Testis (tissue), 3 donors: ENCODE data around the gene ERCC3. TPM values are rescaled to one million over a fixed set of nuclear protein-coding genes. Genes with fewer than 3 reads are reported as not detected.

Source experiments
- DNase-seq: peaks from one replicate; pipeline ENCODE4 v3.0.0-alpha.2; 2019
- H3K27ac ChIP-seq, 2 donors: fragments of 200-600 bp; sonication (generic); one replicate each; pipeline ENCODE4 v1.5.1; 2019
- H3K27me3 ChIP-seq: fragments of 200-600 bp; sonication (generic); one replicate; pipeline ENCODE4 v1.5.1; 2019
- H3K36me3 ChIP-seq: fragments of 200-600 bp; sonication (generic); one replicate; pipeline ENCODE4 v1.5.1; 2017; ENCODE audit warnings: low read depth; ENCODE audit errors: missing control alignments
- H3K4me1 ChIP-seq: fragments of 200-600 bp; sonication (generic); one replicate; pipeline ENCODE4 v1.5.1; 2019
- H3K4me3 ChIP-seq, 2 donors: fragments of 200-600 bp; sonication (generic); one replicate each; pipeline ENCODE4 v1.5.1; 2017 to 2019
- H3K9me3 ChIP-seq: fragments of 200-600 bp; sonication (generic); one replicate; pipeline ENCODE4 v1.5.1; 2017
- POLR2A ChIP-seq: fragments of 450-650 bp; IDR thresholded peaks from one replicate; pipeline ENCODE4 v1.6.1; 2017; ENCODE audit warnings: antibody characterized with exemption, mild to moderate bottlenecking, moderate library complexity
- WGBS, 2 donors: methylation state at CpG; one replicate each; pipeline ENCODE4 v1.1.5; 2018; 5-methylcytosine and 5-hydroxymethylcytosine counted together
- intact Hi-C: fragments of 100-400 bp; cut with DNase I; formaldehyde crosslinking; loops from one replicate; pipeline ENCODE4 v1.15.1; 2023; ENCODE audit warnings: low total_unique reads
- polyA plus RNA-seq: library from polyadenylated mRNA; stranded (reverse); fragments of 350-450 nt; fragmentation: Illumina TruSeq; extraction: RNeasy Lipid Tissue Mini Kit (QIAGEN cat#74804); gene quantifications from one replicate; pipeline ENCODE4 v1.2.3, GENCODE V29; 2014; ENCODE audit warnings: low read depth, low replicate concordance; ENCODE audit not compliant: insufficient read depth
- total RNA-seq, 2 donors: library from RNA; depleted of rRNA; stranded (reverse); fragments of >200 nt; gene quantifications; one replicate each; pipeline ENCODE4 v1.2.3, GENCODE V29; 2016
- TF ChIP-seq, protein P1 (sequence below), 3 experiments: fragments of 450-650 bp in 2 of 3; fragments of 200-600 bp in 1 of 3; sonication (generic) in 1 of 3; IDR thresholded peaks; one replicate each; pipeline ENCODE4 v1.5.1; 2016 to 2019; ENCODE audit warnings: antibody characterized with exemption in 3 of 3, mild to moderate bottlenecking in 2 of 3, moderate library complexity in 1 of 3

Gene ERCC3
- total and polyA plus RNA-seq, 3 donors from 2014 or later, result 78.2 to 87.5 (median 81.2) TPM

DNA sequence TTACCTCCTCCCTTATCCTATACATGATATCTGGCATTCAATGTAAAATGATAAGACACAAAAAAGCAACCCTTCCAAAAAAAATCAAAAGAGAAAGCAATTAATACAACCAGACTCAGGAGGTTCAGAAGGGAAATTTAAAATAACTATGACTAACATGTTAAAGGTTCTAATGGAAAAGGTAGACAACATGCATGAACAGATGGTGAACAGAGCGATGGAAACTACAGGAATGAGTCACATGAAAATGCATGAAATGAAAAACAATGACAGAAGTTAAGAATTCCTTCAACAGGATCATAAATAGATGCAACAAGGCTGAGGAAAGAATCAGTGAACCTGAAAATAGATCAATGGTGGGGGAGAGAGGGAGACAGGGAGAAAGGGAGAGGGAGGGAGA lies 26.1 kb upstream of the ERCC3 start:
- no peaks in the 10 kb centered on the region for H3K9me3 ChIP-seq
- H3K27ac ChIP-seq, result no peak overlapping the region
- no peaks in the 10 kb centered on the region for H3K4me1 ChIP-seq
- DNase-seq, result no peak
- WGBS, 2 donors, result 100% methylated on average over 1 of the region's 1 CpG
- no peaks in the 10 kb centered on the region for H3K36me3 ChIP-seq
- no peak for TF ChIP-seq POLR2A
- TF ChIP-seq, protein P1, sequence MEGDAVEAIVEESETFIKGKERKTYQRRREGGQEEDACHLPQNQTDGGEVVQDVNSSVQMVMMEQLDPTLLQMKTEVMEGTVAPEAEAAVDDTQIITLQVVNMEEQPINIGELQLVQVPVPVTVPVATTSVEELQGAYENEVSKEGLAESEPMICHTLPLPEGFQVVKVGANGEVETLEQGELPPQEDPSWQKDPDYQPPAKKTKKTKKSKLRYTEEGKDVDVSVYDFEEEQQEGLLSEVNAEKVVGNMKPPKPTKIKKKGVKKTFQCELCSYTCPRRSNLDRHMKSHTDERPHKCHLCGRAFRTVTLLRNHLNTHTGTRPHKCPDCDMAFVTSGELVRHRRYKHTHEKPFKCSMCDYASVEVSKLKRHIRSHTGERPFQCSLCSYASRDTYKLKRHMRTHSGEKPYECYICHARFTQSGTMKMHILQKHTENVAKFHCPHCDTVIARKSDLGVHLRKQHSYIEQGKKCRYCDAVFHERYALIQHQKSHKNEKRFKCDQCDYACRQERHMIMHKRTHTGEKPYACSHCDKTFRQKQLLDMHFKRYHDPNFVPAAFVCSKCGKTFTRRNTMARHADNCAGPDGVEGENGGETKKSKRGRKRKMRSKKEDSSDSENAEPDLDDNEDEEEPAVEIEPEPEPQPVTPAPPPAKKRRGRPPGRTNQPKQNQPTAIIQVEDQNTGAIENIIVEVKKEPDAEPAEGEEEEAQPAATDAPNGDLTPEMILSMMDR (IDR thresholded peaks at IDR 0.05), result no peak
- intact Hi-C loops, result no loop called here
- H3K4me3 ChIP-seq, result no peak overlapping the region
- no peaks in the 10 kb centered on the region for H3K27me3 ChIP-seq

GRCh38 chr2:127314193-127314988 lies 20.4 kb upstream of the ERCC3 start:
- H3K9me3 ChIP-seq, result no peaks in the 10 kb centered on the region

DNA sequence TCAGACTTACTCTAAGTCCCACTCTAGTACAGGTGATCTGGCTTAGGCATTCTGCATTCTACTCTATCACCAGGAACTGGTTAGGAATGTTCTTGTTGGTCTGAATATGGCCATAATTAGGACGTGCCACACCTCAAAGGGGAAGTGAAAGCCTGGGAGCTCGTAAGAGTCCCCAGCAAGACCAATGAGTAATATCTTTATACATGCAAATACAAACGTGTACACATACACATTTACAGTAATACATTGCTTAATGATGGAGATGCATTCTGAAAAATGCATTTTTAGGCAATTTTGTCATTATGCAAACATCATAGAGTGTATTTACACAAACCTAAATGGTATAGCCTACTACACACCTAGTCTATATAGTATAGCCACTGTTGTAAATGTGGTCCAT lies 19.5 kb upstream of the ERCC3 start:
- intact Hi-C loops, result no loop called here
- no peaks in the 10 kb centered on the region for H3K4me1 ChIP-seq
- TF ChIP-seq, protein P1 (IDR thresholded peaks at IDR 0.05), result no peak
- no peak for DNase-seq
- H3K9me3 ChIP-seq, result no peaks in the 10 kb centered on the region
- H3K27ac ChIP-seq, result no peak overlapping the region
- no peaks in the 10 kb centered on the region for H3K27me3 ChIP-seq
- 84 to 85% methylated on average over 3 of the region's 3 CpGs for WGBS, 2 donors
- H3K4me3 ChIP-seq, result no peak overlapping the region
- no peaks in the 10 kb centered on the region for H3K36me3 ChIP-seq

More at GRCh38 chr2:127314193-127314988, 20.4 kb upstream of the ERCC3 start:
- TF ChIP-seq, protein P1 (IDR thresholded peaks at IDR 0.05), result no peak
- no peak for TF ChIP-seq POLR2A
- H3K27me3 ChIP-seq, result no peaks in the 10 kb centered on the region
- intact Hi-C loops, result no loop called here
- DNase-seq, result no peak
- H3K4me1 ChIP-seq, result no peaks in the 10 kb centered on the region
- 88 to 89% methylated on average over 7 of the region's 7 CpGs for WGBS, 2 donors
- no peak overlapping the region for H3K27ac ChIP-seq
- no peaks in the 10 kb centered on the region for H3K36me3 ChIP-seq
- no peak overlapping the region for H3K4me3 ChIP-seq

GRCh38 chr2:127310980-127311379 lies 17.0 kb upstream of the ERCC3 start:
- DNase-seq, result no peak
- no peaks in the 10 kb centered on the region for H3K9me3 ChIP-seq
- H3K36me3 ChIP-seq, result no peaks in the 10 kb centered on the region
- H3K4me1 ChIP-seq, result no peaks in the 10 kb centered on the region
- H3K4me3 ChIP-seq, result no peak overlapping the region
- intact Hi-C loops, result no loop called here
- H3K27ac ChIP-seq, result no peak overlapping the region
- no peaks in the 10 kb centered on the region for H3K27me3 ChIP-seq
- WGBS, 2 donors, result 93 to 98% methylated on average over 3 of the region's 3 CpGs
- TF ChIP-seq, protein P1 (IDR thresholded peaks at IDR 0.05), result no peak
- no peak for TF ChIP-seq POLR2A

DNA sequence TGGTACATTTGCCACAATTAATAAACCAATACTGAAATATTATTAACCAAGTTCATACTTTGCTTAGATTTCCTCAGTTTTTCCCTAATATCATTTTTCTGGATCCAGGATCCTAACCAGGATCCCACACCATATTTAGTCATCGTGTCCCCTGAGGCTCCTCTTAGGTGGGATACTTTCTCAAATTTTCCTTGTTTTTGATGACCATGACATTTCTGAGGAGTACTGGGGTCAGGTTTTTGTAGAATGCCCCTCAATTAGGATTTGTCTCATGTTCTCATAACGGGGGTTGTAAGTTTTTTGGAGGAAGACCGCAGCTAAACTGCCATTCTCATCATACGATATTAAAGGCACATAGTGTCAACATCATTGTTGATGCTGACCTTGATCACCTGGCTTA lies 15.5 kb upstream of the ERCC3 start:
- H3K36me3 ChIP-seq, result no peaks in the 10 kb centered on the region

More for the DNA sequence above, 15.5 kb upstream of the ERCC3 start:
- 87 to 93% methylated on average over 4 of the region's 4 CpGs for WGBS, 2 donors
- no peaks in the 10 kb centered on the region for H3K9me3 ChIP-seq
- intact Hi-C loops, result no loop called here
- no peak for TF ChIP-seq POLR2A
- TF ChIP-seq, protein P1 (IDR thresholded peaks at IDR 0.05), result no peak
- H3K27ac ChIP-seq, result no peak overlapping the region
- H3K4me1 ChIP-seq, result no peaks in the 10 kb centered on the region
- H3K27me3 ChIP-seq, result no peaks in the 10 kb centered on the region
- no peak for DNase-seq
- no peak overlapping the region for H3K4me3 ChIP-seq
